Measurements from ENCODE around the gene PDLIM5.

DNA sequence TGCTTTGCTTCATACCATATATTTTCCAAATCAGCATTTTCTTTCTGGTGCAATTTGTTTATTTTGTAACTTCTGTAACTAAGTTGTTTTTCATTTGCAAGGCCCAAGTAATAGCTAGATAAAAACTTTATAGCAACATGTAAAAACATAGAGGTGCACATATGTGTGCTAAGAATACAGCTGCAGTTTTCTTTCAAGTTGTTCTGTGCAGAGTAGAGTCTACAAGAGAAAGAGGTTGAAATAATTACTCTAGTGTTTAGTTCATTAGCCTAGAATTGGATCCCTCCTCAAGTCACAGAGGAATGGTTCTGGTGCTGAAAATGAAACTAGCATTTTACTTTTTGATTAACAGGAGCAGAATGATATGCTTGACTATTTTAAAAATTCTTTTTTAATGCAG lies 32.2 kb upstream of the PDLIM5 start:
- TF ChIP-seq, protein P1, sequence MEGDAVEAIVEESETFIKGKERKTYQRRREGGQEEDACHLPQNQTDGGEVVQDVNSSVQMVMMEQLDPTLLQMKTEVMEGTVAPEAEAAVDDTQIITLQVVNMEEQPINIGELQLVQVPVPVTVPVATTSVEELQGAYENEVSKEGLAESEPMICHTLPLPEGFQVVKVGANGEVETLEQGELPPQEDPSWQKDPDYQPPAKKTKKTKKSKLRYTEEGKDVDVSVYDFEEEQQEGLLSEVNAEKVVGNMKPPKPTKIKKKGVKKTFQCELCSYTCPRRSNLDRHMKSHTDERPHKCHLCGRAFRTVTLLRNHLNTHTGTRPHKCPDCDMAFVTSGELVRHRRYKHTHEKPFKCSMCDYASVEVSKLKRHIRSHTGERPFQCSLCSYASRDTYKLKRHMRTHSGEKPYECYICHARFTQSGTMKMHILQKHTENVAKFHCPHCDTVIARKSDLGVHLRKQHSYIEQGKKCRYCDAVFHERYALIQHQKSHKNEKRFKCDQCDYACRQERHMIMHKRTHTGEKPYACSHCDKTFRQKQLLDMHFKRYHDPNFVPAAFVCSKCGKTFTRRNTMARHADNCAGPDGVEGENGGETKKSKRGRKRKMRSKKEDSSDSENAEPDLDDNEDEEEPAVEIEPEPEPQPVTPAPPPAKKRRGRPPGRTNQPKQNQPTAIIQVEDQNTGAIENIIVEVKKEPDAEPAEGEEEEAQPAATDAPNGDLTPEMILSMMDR (IDR thresholded peaks at IDR 0.05), result no peak
- no peak for TF ChIP-seq POLR2A (IDR thresholded peaks at IDR 0.05)

All from suprapubic skin (tissue), 3 donors.